Mononuclear cell (primary cell): ENCODE results near the gene IGFLR1. TPM values are rescaled to one million over a fixed set of nuclear protein-coding genes. Genes with fewer than 3 reads are reported as not detected.
A peak's percentile ranks its signal among the peaks of the same experiment; 100 is the strongest.
"Not testable (repeated sequence)": the region's sequence is repeated elsewhere in the genome, so short reads cannot be mapped to it uniquely, and the experiment has no call there.

Experiments used
- H3K27me3 ChIP-seq: 2 replicates; pipeline ENCODE4 v1.6.0; 2011; ENCODE audit warnings: low read length, control low read depth; ENCODE audit not compliant: insufficient read depth
- H3K4me1 ChIP-seq: 2 replicates; pipeline ENCODE4 v1.5.1; 2011; ENCODE audit warnings: mild to moderate bottlenecking, low read length, control low read depth; ENCODE audit not compliant: insufficient read depth
- H3K4me3 ChIP-seq: 2 replicates; pipeline ENCODE4 v1.5.1; 2011; ENCODE audit warnings: mild to moderate bottlenecking, low read length, moderate library complexity
- H3K9me3 ChIP-seq: 2 replicates; pipeline ENCODE4 v1.5.1; 2011; ENCODE audit warnings: low read depth, mild to moderate bottlenecking, control low read depth, low read length
- total RNA-seq: library from RNA; depleted of rRNA; stranded (reverse); fragments of >200 nt; gene quantifications from one replicate; pipeline ENCODE4 v1.2.3, GENCODE V29; 2012

Gene IGFLR1
- total RNA-seq, 1 donor, result 8.7 TPM

DNA sequence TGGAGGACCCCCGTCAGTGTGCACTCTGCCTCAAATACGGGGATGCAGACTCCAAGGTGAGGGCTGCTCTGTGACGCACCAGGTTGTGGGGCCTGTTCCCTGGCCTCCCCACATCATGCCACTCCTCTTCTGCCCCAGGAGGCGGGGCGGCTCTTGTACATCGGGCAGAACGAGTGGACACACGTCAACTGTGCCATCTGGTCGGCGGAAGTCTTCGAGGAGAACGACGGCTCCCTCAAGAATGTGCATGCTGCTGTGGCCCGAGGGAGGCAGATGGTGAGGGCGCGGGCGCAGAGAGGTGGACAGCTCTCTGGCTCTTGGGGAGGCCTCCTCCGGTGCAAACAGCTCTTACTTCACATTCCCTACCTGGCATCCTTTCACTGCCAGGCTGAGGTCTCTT, 13.2 kb downstream of the IGFLR1 start:
- Histone ChIP-seq H3K9me3 (no peaks in the 10 kb centered on the region), H3K4me1 (no peaks in the 10 kb centered on the region), H3K27me3 (no peaks in the 10 kb centered on the region), H3K4me3 (no peak overlapping the region)

GRCh38 chr19:35727956-35728706, 14.1 kb downstream of the IGFLR1 start:
- Histone ChIP-seq H3K4me3 (no peak overlapping the region), H3K9me3 (no peaks in the 10 kb centered on the region), H3K27me3 (no peaks in the 10 kb centered on the region), H3K4me1 (no peaks in the 10 kb centered on the region)

DNA sequence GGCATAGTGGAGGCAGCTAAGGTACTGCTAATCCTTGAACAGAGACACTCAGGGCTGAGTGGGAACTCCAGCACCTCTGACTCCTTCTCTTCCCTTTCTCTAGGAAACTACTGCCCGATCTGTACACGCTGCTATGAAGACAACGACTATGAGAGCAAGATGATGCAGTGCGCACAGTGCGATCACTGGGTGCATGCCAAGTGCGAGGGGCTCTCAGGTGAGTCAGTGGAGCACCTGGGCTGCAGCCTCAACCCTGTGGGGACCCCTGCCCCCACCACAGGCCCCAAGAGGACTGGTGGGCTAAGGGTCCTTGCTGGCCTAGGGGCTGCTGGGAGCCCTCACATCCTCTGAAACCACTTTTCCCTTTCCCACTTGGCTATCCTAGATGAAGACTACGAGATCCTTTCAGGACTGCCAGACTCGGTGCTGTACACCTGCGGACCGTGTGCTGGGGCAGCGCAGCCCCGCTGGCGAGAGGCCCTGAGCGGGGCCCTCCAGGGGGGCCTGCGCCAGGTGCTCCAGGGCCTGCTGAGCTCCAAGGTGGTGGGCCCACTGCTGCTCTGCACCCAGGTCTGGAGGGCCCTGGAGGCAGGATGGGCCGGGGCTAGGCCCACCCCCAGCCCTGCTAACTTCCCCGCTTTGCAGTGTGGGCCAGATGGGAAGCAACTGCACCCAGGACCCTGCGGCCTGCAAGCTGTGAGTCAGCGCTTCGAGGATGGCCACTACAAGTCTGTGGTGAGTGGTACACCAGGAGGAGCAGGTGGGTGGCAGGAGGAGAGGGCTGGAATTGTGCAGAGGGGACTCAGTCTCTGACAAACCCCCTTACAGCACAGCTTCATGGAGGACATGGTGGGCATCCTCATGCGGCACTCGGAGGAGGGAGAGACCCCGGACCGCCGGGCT, 14.9 kb downstream of the IGFLR1 start:
- no peaks in the 10 kb centered on the region for H3K4me1 ChIP-seq

GRCh38 chr19:35725216-35725861, 16.9 kb downstream of the IGFLR1 start:
- Histone ChIP-seq H3K4me1 (no peaks in the 10 kb centered on the region), H3K27me3 (no peaks in the 10 kb centered on the region), H3K4me3 (no peak overlapping the region), H3K9me3 (no peaks in the 10 kb centered on the region)

More for the DNA sequence above, 14.9 kb downstream of the IGFLR1 start:
- Histone ChIP-seq H3K27me3 (no peaks in the 10 kb centered on the region), H3K9me3 (no peaks in the 10 kb centered on the region), H3K4me3 (no peak overlapping the region)

GRCh38 chr19:35724560-35724959, 17.7 kb downstream of the IGFLR1 start:
- no peaks in the 10 kb centered on the region for H3K9me3 ChIP-seq

DNA sequence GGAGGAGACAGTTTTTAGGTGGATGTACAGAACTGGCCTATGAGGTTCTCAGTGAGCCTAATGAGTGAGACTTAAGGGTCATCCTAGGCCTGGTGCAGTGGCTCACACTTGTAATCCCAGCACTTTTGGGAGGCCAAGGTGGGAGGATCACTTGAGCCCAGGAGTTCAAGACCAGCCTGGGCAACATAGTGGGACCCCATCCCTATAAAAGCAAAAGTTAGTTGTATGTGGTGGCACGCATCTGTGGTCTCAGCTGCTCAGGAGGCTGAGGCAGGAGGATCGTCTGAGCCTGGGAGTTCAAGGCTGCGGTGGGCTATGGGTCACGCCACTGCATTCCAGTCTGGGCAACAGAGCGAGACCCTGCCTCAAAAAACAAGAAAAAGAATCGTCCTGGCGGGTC, 18.1 kb downstream of the IGFLR1 start:
- H3K9me3 ChIP-seq, H3K27me3 ChIP-seq, H3K4me3 ChIP-seq: not testable (repeated sequence)
- peaks cover 10% of the 10 kb centered on the region for H3K4me1 ChIP-seq

More at GRCh38 chr19:35724560-35724959, 17.7 kb downstream of the IGFLR1 start:
- no peak overlapping the region for H3K4me3 ChIP-seq
- H3K27me3 ChIP-seq, result no peaks in the 10 kb centered on the region
- H3K4me1 ChIP-seq, result peaks cover 6% of the 10 kb centered on the region

GRCh38 chr19:35723671-35724070, 18.6 kb downstream of the IGFLR1 start:
- no peaks in the 10 kb centered on the region for H3K9me3 ChIP-seq
- H3K4me3 ChIP-seq, result no peak overlapping the region
- peaks cover 15% of the 10 kb centered on the region for H3K4me1 ChIP-seq
- H3K27me3 ChIP-seq, result no peaks in the 10 kb centered on the region

- no peaks in the 10 kb centered on the region for H3K9me3 ChIP-seq
These were observed 19.4 kb downstream of the IGFLR1 start for GRCh38 chr19:35722897-35723296.

GRCh38 chr19:35722461-35722860, 19.8 kb downstream of the IGFLR1 start:
- H3K4me3 ChIP-seq, result no peak overlapping the region
- no peaks in the 10 kb centered on the region for H3K27me3 ChIP-seq
- no peaks in the 10 kb centered on the region for H3K9me3 ChIP-seq
- H3K4me1 ChIP-seq, result peaks cover 18% of the 10 kb centered on the region

More at GRCh38 chr19:35722897-35723296, 19.4 kb downstream of the IGFLR1 start:
- Histone ChIP-seq H3K27me3 (no peaks in the 10 kb centered on the region), H3K4me1 (peaks cover 18% of the 10 kb centered on the region), H3K4me3 (no peak overlapping the region)

DNA sequence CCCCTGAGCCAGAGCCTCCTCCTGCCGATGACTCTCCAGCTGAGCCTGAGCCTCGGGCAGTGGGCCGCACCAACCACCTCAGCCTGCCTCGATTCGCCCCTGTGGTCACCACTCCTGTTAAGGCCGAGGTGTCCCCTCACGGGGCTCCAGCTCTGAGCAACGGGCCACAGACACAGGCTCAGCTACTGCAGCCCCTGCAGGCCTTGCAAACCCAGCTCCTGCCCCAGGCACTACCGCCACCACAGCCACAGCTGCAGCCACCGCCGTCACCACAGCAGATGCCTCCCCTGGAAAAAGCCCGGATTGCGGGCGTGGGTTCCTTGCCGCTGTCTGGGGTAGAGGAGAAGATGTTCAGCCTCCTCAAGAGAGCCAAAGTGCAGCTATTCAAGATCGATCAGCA, 20.9 kb downstream of the IGFLR1 start:
- no peaks in the 10 kb centered on the region for H3K27me3 ChIP-seq
- H3K9me3 ChIP-seq, result no peaks in the 10 kb centered on the region

GRCh38 chr19:35720648-35721047, 21.6 kb downstream of the IGFLR1 start:
- H3K9me3 ChIP-seq, result no peaks in the 10 kb centered on the region
- H3K4me1 ChIP-seq, result peaks cover 27% of the 10 kb centered on the region
- no peak overlapping the region for H3K4me3 ChIP-seq
- H3K27me3 ChIP-seq, result no peaks in the 10 kb centered on the region

More for the DNA sequence above, 20.9 kb downstream of the IGFLR1 start:
- H3K4me3 ChIP-seq, result no peak overlapping the region
- H3K4me1 ChIP-seq, result peaks cover 20% of the 10 kb centered on the region

GRCh38 chr19:35720163-35720524, 22.1 kb downstream of the IGFLR1 start:
- Histone ChIP-seq H3K9me3 (no peaks in the 10 kb centered on the region), H3K4me3 (no peak overlapping the region), H3K27me3 (no peaks in the 10 kb centered on the region), H3K4me1 (peaks cover 32% of the 10 kb centered on the region)

DNA sequence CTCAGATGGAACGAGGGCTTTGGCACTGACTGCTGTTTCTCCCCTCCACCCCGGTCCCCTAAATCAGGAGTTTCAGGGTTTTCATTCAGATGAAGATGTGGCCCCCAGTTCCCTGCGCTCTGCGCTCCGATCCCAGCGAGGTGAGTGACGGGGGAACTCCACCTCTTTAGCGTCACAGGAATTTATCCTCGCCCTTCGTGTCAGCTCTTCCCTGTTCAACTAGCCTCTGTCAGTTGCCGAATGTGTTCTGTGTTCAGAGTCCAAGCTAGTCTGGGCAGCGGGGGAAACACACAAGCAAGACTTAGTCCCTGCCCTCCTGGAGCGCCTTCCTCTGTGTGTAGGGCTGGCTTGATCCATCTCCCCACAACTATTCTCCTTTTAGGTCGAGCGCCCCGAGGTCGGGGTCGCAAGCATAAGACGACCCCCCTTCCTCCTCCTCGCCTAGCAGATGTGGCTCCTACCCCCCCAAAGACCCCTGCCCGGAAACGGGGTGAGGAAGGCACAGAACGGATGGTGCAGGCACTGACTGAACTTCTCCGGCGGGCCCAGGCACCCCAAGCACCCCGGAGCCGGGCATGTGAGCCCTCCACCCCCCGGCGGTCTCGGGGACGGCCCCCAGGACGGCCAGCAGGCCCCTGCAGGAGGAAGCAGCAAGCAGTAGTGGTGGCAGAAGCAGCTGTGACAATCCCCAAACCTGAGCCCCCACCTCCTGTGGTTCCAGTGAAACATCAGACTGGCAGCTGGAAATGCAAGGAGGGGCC, 22.7 kb downstream of the IGFLR1 start:
- Histone ChIP-seq H3K4me3 (no peak overlapping the region), H3K4me1 (peaks cover 38% of the 10 kb centered on the region), H3K27me3 (no peaks in the 10 kb centered on the region), H3K9me3 (no peaks in the 10 kb centered on the region)

GRCh38 chr19:35718345-35719041, 23.8 kb downstream of the IGFLR1 start:
- H3K9me3 ChIP-seq, result no peaks in the 10 kb centered on the region
- no peaks in the 10 kb centered on the region for H3K27me3 ChIP-seq
- peak overlapping the region; percentile 50 for H3K4me3 ChIP-seq
- peaks cover 46% of the 10 kb centered on the region for H3K4me1 ChIP-seq
